PFSK-1 (cell line): Measurements from ENCODE around the gene H6PD.

ENCODE experiments used
- POLR2AphosphoS5 ChIP-seq: IDR thresholded peaks from 2 replicates; pipeline ENCODE4 v1.6.1; 2012; ENCODE audit warnings: low read depth, mild to moderate bottlenecking, control low read depth, low read length, moderate library complexity
- SIN3A ChIP-seq: IDR thresholded peaks from 2 replicates; pipeline ENCODE4 v1.6.1; 2012; ENCODE audit warnings: mild to moderate bottlenecking, low read length, moderate library complexity, borderline replicate concordance; ENCODE audit not compliant: insufficient read depth
- TAF1 ChIP-seq: IDR thresholded peaks from 2 replicates; pipeline ENCODE4 v1.6.1; 2012; ENCODE audit warnings: low read length, control low read depth, borderline replicate concordance; ENCODE audit not compliant: insufficient read depth
- TF ChIP-seq, protein P1 (sequence below), 2 experiments: IDR thresholded peaks; 2 replicates each; pipeline versions ENCODE4 v1.6.1 to v1.8.0; 2011 to 2012; ENCODE audit warnings: low read depth in 2 of 2, low read length in 2 of 2, control low read depth in 1 of 2, inconsistent platforms in 1 of 2, mild to moderate bottlenecking in 1 of 2, moderate library complexity in 1 of 2; ENCODE audit not compliant: insufficient read depth in 1 of 2

DNA sequence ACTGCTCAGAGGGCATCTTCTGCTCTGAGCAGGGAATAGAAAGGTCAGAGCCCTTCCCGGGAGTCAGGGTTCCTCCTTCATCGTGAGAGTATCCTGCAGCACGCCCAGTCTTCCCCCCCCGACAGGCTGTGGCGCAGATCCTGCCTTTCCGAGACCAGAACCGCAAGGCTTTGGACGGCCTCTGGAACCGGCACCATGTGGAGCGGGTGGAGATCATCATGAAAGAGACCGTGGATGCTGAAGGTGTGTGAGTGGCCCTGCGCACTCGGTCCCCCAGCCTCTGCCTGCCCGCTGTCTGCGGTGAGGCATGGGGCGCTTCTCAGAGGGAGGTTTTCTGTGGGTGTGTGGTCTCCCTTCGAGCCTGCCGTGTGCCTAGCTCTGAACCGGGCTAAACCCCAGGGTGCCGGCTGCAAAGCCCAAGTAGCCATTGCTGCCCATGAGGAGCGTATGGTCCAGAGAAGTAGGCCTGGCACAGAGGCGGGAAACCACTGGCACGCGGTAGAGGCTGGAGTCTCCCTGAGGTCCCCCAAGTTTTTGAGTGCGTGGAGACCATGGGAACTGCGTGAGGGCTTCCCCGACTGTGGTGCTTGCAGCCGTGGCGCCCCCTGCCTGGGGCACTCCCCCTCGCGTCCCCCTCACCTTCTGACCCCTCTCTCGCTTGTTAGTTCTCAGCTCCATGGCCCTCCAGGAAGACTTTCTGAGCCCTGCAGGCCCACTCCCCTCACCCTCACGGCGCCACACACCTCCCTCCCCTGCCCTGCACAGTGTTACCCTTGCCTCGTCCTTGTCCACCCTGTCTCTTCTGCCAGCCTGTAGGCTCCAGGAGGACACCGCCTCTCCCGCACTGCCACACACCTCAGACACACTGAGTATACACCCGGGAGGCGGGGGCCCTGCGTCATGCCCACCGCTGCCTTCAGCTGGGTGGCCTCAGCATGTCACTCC is 12.5 kb downstream of the H6PD start:
- no peak for TF ChIP-seq TAF1
- no peak for TF ChIP-seq POLR2AphosphoS5
- no peak for TF ChIP-seq SIN3A
- TF ChIP-seq, protein P1, sequence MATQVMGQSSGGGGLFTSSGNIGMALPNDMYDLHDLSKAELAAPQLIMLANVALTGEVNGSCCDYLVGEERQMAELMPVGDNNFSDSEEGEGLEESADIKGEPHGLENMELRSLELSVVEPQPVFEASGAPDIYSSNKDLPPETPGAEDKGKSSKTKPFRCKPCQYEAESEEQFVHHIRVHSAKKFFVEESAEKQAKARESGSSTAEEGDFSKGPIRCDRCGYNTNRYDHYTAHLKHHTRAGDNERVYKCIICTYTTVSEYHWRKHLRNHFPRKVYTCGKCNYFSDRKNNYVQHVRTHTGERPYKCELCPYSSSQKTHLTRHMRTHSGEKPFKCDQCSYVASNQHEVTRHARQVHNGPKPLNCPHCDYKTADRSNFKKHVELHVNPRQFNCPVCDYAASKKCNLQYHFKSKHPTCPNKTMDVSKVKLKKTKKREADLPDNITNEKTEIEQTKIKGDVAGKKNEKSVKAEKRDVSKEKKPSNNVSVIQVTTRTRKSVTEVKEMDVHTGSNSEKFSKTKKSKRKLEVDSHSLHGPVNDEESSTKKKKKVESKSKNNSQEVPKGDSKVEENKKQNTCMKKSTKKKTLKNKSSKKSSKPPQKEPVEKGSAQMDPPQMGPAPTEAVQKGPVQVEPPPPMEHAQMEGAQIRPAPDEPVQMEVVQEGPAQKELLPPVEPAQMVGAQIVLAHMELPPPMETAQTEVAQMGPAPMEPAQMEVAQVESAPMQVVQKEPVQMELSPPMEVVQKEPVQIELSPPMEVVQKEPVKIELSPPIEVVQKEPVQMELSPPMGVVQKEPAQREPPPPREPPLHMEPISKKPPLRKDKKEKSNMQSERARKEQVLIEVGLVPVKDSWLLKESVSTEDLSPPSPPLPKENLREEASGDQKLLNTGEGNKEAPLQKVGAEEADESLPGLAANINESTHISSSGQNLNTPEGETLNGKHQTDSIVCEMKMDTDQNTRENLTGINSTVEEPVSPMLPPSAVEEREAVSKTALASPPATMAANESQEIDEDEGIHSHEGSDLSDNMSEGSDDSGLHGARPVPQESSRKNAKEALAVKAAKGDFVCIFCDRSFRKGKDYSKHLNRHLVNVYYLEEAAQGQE (IDR thresholded peaks at IDR 0.05; ENCODE audit: insufficient read depth in 1 of 2, low read depth in 2 of 2, low read length in 2 of 2), result no peak
